HG02798 (cell line): ENCODE measurements around the gene BSDC1.

Experiments used
- ATAC-seq: cut with Tn5 transposase; IDR thresholded peaks from one replicate; pipeline ENCODE4 v1.9.1; 2021; ENCODE audit warnings: mild to moderate bottlenecking; ENCODE audit not compliant: unreplicated experiment, poor library complexity

BSDC1 gene

DNA sequence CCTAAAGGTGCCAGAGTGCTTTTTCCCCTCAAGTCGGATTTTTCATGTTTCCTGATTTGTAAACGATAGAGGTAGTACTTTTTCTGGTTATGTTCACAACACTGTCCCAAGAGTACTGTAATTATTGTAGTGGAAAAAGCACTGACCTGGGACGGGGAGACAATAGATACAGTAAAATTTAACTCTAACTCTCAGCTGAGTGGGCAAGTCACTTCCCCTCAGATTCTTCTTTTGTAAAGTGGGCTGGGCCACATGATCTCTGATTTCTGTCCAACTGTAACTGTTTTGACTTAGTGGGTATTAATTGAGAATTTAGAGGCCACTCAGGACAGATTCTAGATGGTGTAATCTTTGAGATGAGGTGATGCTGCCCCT, 77.4 kb downstream of the BSDC1 start:
- no peak for ATAC-seq
